Measurements from ENCODE around the gene SNTB2. TPM values are rescaled to one million over a fixed set of nuclear protein-coding genes. Genes with fewer than 3 reads are reported as not detected.

The SNTB2 gene
- total RNA-seq, 1 donor from 2014 or later: 49.5 TPM

GRCh38 chr16:69339289-69340094 is 152.5 kb downstream of the SNTB2 start, which contains the start of the genes COG8 and NIP7:
COG8 (minus strand) TSS chr16:69339564; CDS start chr16:69339552, 12 bp downstream.
NIP7 (plus strand) TSS chr16:69339772; CDS start chr16:69339830, 58 bp downstream.
- H3K4me3 Mint-ChIP-seq (ENCODE audit: unreplicated experiment): peak within 1 kb of the TSS; percentile 97
- peak; percentile 96 for DNase-seq (ENCODE audit: low spot score)
- H3K27me3 Mint-ChIP-seq (ENCODE audit: low read depth): no peaks in the 10 kb centered on the region
- peaks cover 35% of the 10 kb centered on the region for H3K4me1 Mint-ChIP-seq (ENCODE audit: low read depth)
- H3K27ac Mint-ChIP-seq (ENCODE audit: unreplicated experiment): peak within 1 kb of the TSS; percentile 98
- H3K9me3 Mint-ChIP-seq (ENCODE audit: low read depth): no peaks in the 10 kb centered on the region
- peaks cover 12% of the 10 kb centered on the region for H3K36me3 Mint-ChIP-seq (ENCODE audit: low read depth)
- peak; percentile 88 for TF ChIP-seq CTCF (IDR thresholded peaks at IDR 0.05)

DNA sequence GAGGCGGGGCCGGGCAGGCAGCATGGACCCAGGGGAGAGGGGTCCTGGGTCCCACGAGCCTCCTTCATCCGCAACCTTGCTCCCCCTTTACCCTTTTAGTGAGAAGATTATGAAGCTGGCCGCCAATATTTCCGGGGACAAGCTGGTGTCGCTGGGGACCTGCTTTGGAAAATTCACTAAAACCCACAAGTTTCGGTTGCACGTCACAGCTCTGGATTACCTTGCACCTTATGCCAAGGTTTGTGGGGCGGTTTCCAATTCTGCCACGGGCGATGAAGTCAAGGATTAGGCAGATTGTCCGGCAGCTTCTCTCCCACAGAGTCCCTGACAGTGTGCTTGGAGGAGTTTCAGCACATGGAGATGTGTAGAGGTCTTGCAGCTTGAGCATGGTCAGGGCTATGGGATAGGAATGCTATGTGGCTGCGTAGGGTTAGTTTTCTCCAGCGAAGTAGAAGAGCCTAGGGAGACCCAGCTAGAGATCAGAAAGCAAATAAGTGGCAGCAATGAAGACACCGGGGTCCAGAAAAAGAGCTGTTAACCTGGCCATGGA is 153.2 kb downstream of the SNTB2 start:
- no peaks in the 10 kb centered on the region for H3K9me3 Mint-ChIP-seq (ENCODE audit: low read depth)
- H3K4me1 Mint-ChIP-seq (ENCODE audit: low read depth): peaks cover 35% of the 10 kb centered on the region
- TF ChIP-seq CTCF (IDR thresholded peaks at IDR 0.05): no peak
- H3K27me3 Mint-ChIP-seq (ENCODE audit: low read depth): no peaks in the 10 kb centered on the region
- H3K4me3 Mint-ChIP-seq (ENCODE audit: unreplicated experiment): peak overlapping the region; percentile 97
- H3K27ac Mint-ChIP-seq (ENCODE audit: unreplicated experiment): peak overlapping the region; percentile 98
- peaks cover 8% of the 10 kb centered on the region for H3K36me3 Mint-ChIP-seq (ENCODE audit: low read depth)
- peak; percentile 14 for DNase-seq (ENCODE audit: low spot score)

GRCh38 chr16:69344171-69344570 is 157.2 kb downstream of the SNTB2 start:
- H3K36me3 Mint-ChIP-seq (ENCODE audit: low read depth): peaks cover 5% of the 10 kb centered on the region
- no peak overlapping the region for H3K4me3 Mint-ChIP-seq (ENCODE audit: unreplicated experiment)

DNA sequence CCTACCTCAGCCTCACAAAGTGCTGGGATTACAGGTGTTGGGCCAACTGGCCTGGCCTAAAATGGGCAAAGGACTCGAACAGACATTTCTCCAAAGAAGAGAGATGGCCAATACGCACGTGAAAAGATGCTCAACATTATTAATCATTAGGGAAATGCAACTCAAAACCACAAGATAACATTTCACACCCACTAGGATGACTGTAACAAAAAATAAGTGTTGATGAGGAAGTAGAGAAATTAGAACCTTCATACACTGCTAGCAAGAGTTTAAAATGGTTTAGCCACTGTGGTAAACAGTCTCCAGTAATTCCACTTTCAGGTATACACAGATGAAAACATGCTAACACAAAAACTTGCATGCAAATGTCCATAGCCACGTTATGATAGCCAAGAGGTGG is 159.0 kb downstream of the SNTB2 start:
- Mint-ChIP-seq H3K36me3 (ENCODE audit: low read depth) (peaks cover 3% of the 10 kb centered on the region), H3K4me1 (ENCODE audit: low read depth) (peaks cover 5% of the 10 kb centered on the region), H3K9me3 (ENCODE audit: low read depth) (no peaks in the 10 kb centered on the region), H3K4me3 (ENCODE audit: unreplicated experiment) (no peak overlapping the region), H3K27ac (ENCODE audit: unreplicated experiment) (no peak overlapping the region), H3K27me3 (ENCODE audit: low read depth) (no peaks in the 10 kb centered on the region)
- TF ChIP-seq CTCF (IDR thresholded peaks at IDR 0.05): no peak
- no peak for DNase-seq (ENCODE audit: low spot score)

More at GRCh38 chr16:69344171-69344570, 157.2 kb downstream of the SNTB2 start:
- no peaks in the 10 kb centered on the region for H3K27me3 Mint-ChIP-seq (ENCODE audit: low read depth)
- H3K9me3 Mint-ChIP-seq (ENCODE audit: low read depth): no peaks in the 10 kb centered on the region
- H3K4me1 Mint-ChIP-seq (ENCODE audit: low read depth): peaks cover 16% of the 10 kb centered on the region
- DNase-seq (ENCODE audit: low spot score): no peak
- TF ChIP-seq CTCF (IDR thresholded peaks at IDR 0.05): no peak
- no peak overlapping the region for H3K27ac Mint-ChIP-seq (ENCODE audit: unreplicated experiment)

- no peak for TF ChIP-seq CTCF (IDR thresholded peaks at IDR 0.05)
- Mint-ChIP-seq H3K9me3 (ENCODE audit: low read depth) (no peaks in the 10 kb centered on the region), H3K4me1 (ENCODE audit: low read depth) (no peaks in the 10 kb centered on the region), H3K36me3 (ENCODE audit: low read depth) (peaks cover 4% of the 10 kb centered on the region), H3K27ac (ENCODE audit: unreplicated experiment) (no peak overlapping the region), H3K4me3 (ENCODE audit: unreplicated experiment) (no peak overlapping the region), H3K27me3 (ENCODE audit: low read depth) (no peaks in the 10 kb centered on the region)
- DNase-seq (ENCODE audit: low spot score): no peak
Observed at GRCh38 chr16:69346683-69347082, 159.7 kb downstream of the SNTB2 start.

Measured in chondrocyte (in vitro differentiated cells).